H1 (cell line): ENCODE measurements around the gene UBAP2. TPM values are rescaled to one million over a fixed set of nuclear protein-coding genes. Genes with fewer than 3 reads are reported as not detected.

Experiments used
- CTCF ChIA-PET: fragments of 300-600 bp; sonication (Branson Sonifier 250); formaldehyde crosslinking; loops from one replicate; lab custom pipeline; 2021; ENCODE audit not compliant: partially characterized antibody; lab: Charles Lee
- POLR2A ChIA-PET: fragments of 300-600 bp; sonication (Branson Sonifier 250); formaldehyde crosslinking; loops from one replicate; lab custom pipeline; 2021; ENCODE audit warnings: inconsistent platforms; ENCODE audit not compliant: partially characterized antibody; lab: Charles Lee
- DNase-seq, 2 experiments: peaks; one replicate each; pipeline versions ENCODE4 v3.0.0 to v3.0.0-alpha.2; 2010 to 2022; ENCODE audit warnings: low spot score in 2 of 2, low read depth in 1 of 2, mixed read lengths in 1 of 2
- FAIRE-seq: peaks from 2 replicates; lab custom pipeline; 2011; peaks lifted over from hg19 to GRCh38; lab: Jason Lieb, UNC
- H2AFZ ChIP-seq: 2 replicates; pipeline ENCODE4 v1.8.1; 2012; ENCODE audit warnings: low read length, inconsistent platforms
- H2AK5ac ChIP-seq: 2 replicates; pipeline ENCODE4 v1.6.1; 2013; ENCODE audit warnings: low read depth, low read length
- H2BK120ac ChIP-seq: replicated peaks from 2 replicates; pipeline ENCODE3; 2013; ENCODE audit warnings: low read depth, low read length, inconsistent platforms
- H2BK12ac ChIP-seq: 2 replicates; pipeline ENCODE4 v1.6.1; 2013; ENCODE audit warnings: low read depth, low read length
- H2BK15ac ChIP-seq: 2 replicates; pipeline ENCODE4 v1.6.1; 2013; ENCODE audit warnings: low read length
- H2BK20ac ChIP-seq: 2 replicates; pipeline ENCODE4 v1.6.1; 2013; ENCODE audit warnings: low read length
- H2BK5ac ChIP-seq: 2 replicates; pipeline ENCODE4 v1.6.1; 2013; ENCODE audit warnings: low read depth, low read length
- H3K14ac ChIP-seq: 2 replicates; pipeline ENCODE4 v1.6.1; 2013; ENCODE audit warnings: inconsistent platforms; ENCODE audit not compliant: insufficient read length
- H3K18ac ChIP-seq: 2 replicates; pipeline ENCODE4 v1.6.1; 2013; ENCODE audit warnings: low read length; ENCODE audit errors: extremely low read depth
- H3K23ac ChIP-seq: 2 replicates; pipeline ENCODE4 v1.6.1; 2013; ENCODE audit warnings: inconsistent platforms; ENCODE audit not compliant: insufficient read length
- H3K23me2 ChIP-seq: 2 replicates; pipeline ENCODE4 v1.6.1; 2013; ENCODE audit warnings: low read depth, low read length
- H3K27ac ChIP-seq: 2 replicates; pipeline ENCODE4 v1.6.1; 2011; ENCODE audit warnings: low read depth, low read length, inconsistent platforms
- H3K27me3 ChIP-seq, 4 experiments: replicated peaks in 1 of 4; 1 replicate in 1 of 4; 2 replicates in 3 of 4; pipeline versions ENCODE4 v1.6.1 to v1.8.1; 2011 to 2013; ENCODE audit warnings: low read length in 3 of 4, mild to moderate bottlenecking in 3 of 4, inconsistent platforms in 2 of 4, mixed read lengths in 2 of 4, moderate library complexity in 1 of 4; ENCODE audit not compliant: control insufficient read depth in 3 of 4, insufficient read depth in 3 of 4; ENCODE audit errors: extremely low read depth in 1 of 4
- H3K36me3 ChIP-seq, 4 experiments: 2 replicates each; pipeline versions ENCODE4 v1.6.1 to v1.8.1; 2011 to 2013; ENCODE audit warnings: mild to moderate bottlenecking in 4 of 4, low read length in 3 of 4, moderate library complexity in 2 of 4, control low read depth in 1 of 4, inconsistent platforms in 1 of 4; ENCODE audit not compliant: insufficient read depth in 4 of 4, control insufficient read depth in 2 of 4
- H3K4ac ChIP-seq: replicated peaks from 2 replicates; pipeline ENCODE3; 2013; ENCODE audit warnings: low read length, low read depth, mixed read lengths, inconsistent platforms; ENCODE audit not compliant: insufficient read length
- H3K4me1 ChIP-seq, 4 experiments: replicated peaks in 1 of 4; 1 replicate in 1 of 4; 2 replicates in 3 of 4; pipeline versions ENCODE4 v1.6.1 to v1.8.1; 2011 to 2013; ENCODE audit warnings: low read length in 3 of 4, inconsistent platforms in 2 of 4, mixed read lengths in 1 of 4; ENCODE audit not compliant: insufficient read depth in 4 of 4, control insufficient read depth in 3 of 4
- H3K4me2 ChIP-seq, 2 experiments: 2 replicates each; pipeline versions ENCODE4 v1.6.1 to v1.8.1; 2011 to 2013; ENCODE audit warnings: low read depth in 2 of 2, low read length in 2 of 2, control low read depth in 1 of 2, inconsistent platforms in 1 of 2, mild to moderate bottlenecking in 1 of 2; ENCODE audit not compliant: insufficient read depth in 1 of 2
- H3K4me3 ChIP-seq, 4 experiments: fragments of 200-600, 300-600 bp in 1 of 4; sonication (generic), shearing (Covaris generic), sonication (Bioruptor Twin) in 1 of 4; 2 replicates each; pipeline versions ENCODE4 v1.5.1 to v1.8.1; 2011 to 2016; ENCODE audit warnings: low read length in 4 of 4, low read depth in 3 of 4, control low read depth in 2 of 4, inconsistent platforms in 2 of 4, mild to moderate bottlenecking in 2 of 4, mixed read lengths in 1 of 4, moderate library complexity in 1 of 4; ENCODE audit not compliant: insufficient read depth in 2 of 4; ENCODE audit errors: extremely low read depth in 1 of 4
- H3K56ac ChIP-seq: replicated peaks from 2 replicates; pipeline ENCODE3; 2013; ENCODE audit warnings: low read depth, mild to moderate bottlenecking, mixed read lengths, low read length, inconsistent platforms; ENCODE audit not compliant: insufficient read length
- H3K79me1 ChIP-seq: 2 replicates; pipeline ENCODE4 v1.6.1; 2013; ENCODE audit warnings: low read depth, low read length, control low read depth
- H3K79me2 ChIP-seq, 2 experiments: 2 replicates each; pipeline versions ENCODE4 v1.6.1 to v1.8.1; 2012 to 2013; ENCODE audit warnings: low read length in 2 of 2, mild to moderate bottlenecking in 2 of 2, inconsistent platforms in 1 of 2; ENCODE audit not compliant: insufficient read depth in 2 of 2, control insufficient read depth in 1 of 2
- H3K9ac ChIP-seq, 4 experiments: replicated peaks in 1 of 4; 1 replicate in 1 of 4; 2 replicates in 3 of 4; pipeline versions ENCODE4 v1.6.1 to v1.8.1; 2011 to 2013; ENCODE audit warnings: low read depth in 3 of 4, low read length in 3 of 4, control low read depth in 2 of 4, mild to moderate bottlenecking in 2 of 4, moderate library complexity in 2 of 4, inconsistent platforms in 1 of 4; ENCODE audit errors: extremely low read depth in 1 of 4
- H3K9me3 ChIP-seq, 2 experiments: 2 replicates each; pipeline versions ENCODE4 v1.6.1 to v1.8.1; 2012 to 2013; ENCODE audit warnings: mild to moderate bottlenecking in 2 of 2, moderate library complexity in 2 of 2, control low read depth in 1 of 2, inconsistent platforms in 1 of 2, low read depth in 1 of 2, low read length in 1 of 2, mixed read lengths in 1 of 2; ENCODE audit not compliant: insufficient read depth in 2 of 2
- H4K20me1 ChIP-seq, 2 experiments: replicated peaks in 1 of 2; 2 replicates each; pipeline versions ENCODE3 to v1.8.1; 2011 to 2013; ENCODE audit warnings: inconsistent platforms in 2 of 2, low read length in 2 of 2, mild to moderate bottlenecking in 1 of 2; ENCODE audit not compliant: insufficient read depth in 2 of 2, control insufficient read depth in 1 of 2
- H4K5ac ChIP-seq: 2 replicates; pipeline ENCODE4 v1.6.1; 2013; ENCODE audit warnings: low read length, low read depth, mixed read lengths, inconsistent platforms; ENCODE audit not compliant: insufficient read length
- H4K8ac ChIP-seq: 2 replicates; pipeline ENCODE4 v1.8.0; 2013; ENCODE audit warnings: mild to moderate bottlenecking, moderate library complexity, low read length, inconsistent platforms; ENCODE audit not compliant: insufficient read depth; ENCODE audit errors: extremely low read depth
- H4K91ac ChIP-seq: replicated peaks from 2 replicates; pipeline ENCODE3; 2013; ENCODE audit warnings: low read length, mixed read lengths, inconsistent platforms; ENCODE audit not compliant: insufficient read length
- BACH1 ChIP-seq: IDR thresholded peaks from 2 replicates; pipeline ENCODE4 v1.6.1; 2012; ENCODE audit warnings: low read length, improper control_type of control experiment
- CHD2 ChIP-seq: IDR thresholded peaks from 2 replicates; pipeline ENCODE4 v1.6.1; 2012; ENCODE audit warnings: low read length, improper control_type of control experiment
- EGR1 ChIP-seq: IDR thresholded peaks from 2 replicates; pipeline ENCODE4 v1.6.1; 2011; ENCODE audit warnings: low read depth, low read length, borderline replicate concordance
- FOSL1 ChIP-seq: IDR thresholded peaks from 2 replicates; pipeline ENCODE4 v1.6.1; 2011; ENCODE audit warnings: mild to moderate bottlenecking, low read depth, low read length, moderate library complexity; ENCODE audit not compliant: insufficient read depth
- GABPA ChIP-seq: IDR thresholded peaks from 2 replicates; pipeline ENCODE4 v1.6.1; 2011; ENCODE audit warnings: mild to moderate bottlenecking, low read length, moderate library complexity, borderline replicate concordance; ENCODE audit not compliant: insufficient read depth
- HDAC2 ChIP-seq, 2 experiments: fragments of 300-600 bp in 1 of 2; sonication (generic) in 1 of 2; IDR thresholded peaks; 2 replicates each; pipeline ENCODE4 v1.6.1; 2011 to 2012; ENCODE audit warnings: low read depth in 2 of 2, low read length in 2 of 2, mild to moderate bottlenecking in 2 of 2, moderate library complexity in 2 of 2, borderline replicate concordance in 1 of 2, inconsistent platforms in 1 of 2
- HDAC6 ChIP-seq: IDR thresholded peaks from one replicate; pipeline ENCODE4 v1.7.1; 2012; ENCODE audit warnings: low read depth, mild to moderate bottlenecking, inconsistent platforms, low read length, moderate library complexity
- JUN ChIP-seq: IDR thresholded peaks from 2 replicates; pipeline ENCODE4 v1.6.1; 2011; ENCODE audit warnings: low read depth, mild to moderate bottlenecking, improper control_type of control experiment, low read length
- KDM1A ChIP-seq: fragments of 200-600, 300-600 bp; sonication (generic); IDR thresholded peaks from 2 replicates; pipeline ENCODE4 v1.7.1; 2016; ENCODE audit warnings: mild to moderate bottlenecking, low read length, borderline replicate concordance
- SP1 ChIP-seq: IDR thresholded peaks from 2 replicates; pipeline ENCODE4 v1.6.1; 2011; ENCODE audit warnings: low read depth, low read length
- SUZ12 ChIP-seq: fragments of 200-600 bp; sonication (generic); IDR thresholded peaks from 2 replicates; pipeline ENCODE4 v1.6.1; 2012; ENCODE audit warnings: mild to moderate bottlenecking, inconsistent platforms, low read length, moderate library complexity, mixed read lengths
- TAF1 ChIP-seq: IDR thresholded peaks from 2 replicates; pipeline ENCODE4 v1.6.1; 2011; ENCODE audit warnings: mild to moderate bottlenecking, low read depth, low read length
- USF2 ChIP-seq: IDR thresholded peaks from 2 replicates; pipeline ENCODE4 v1.6.1; 2011; ENCODE audit warnings: low read length, improper control_type of control experiment
- YY1 ChIP-seq: IDR thresholded peaks from 2 replicates; pipeline ENCODE4 v1.6.1; 2011; ENCODE audit warnings: low read depth, mild to moderate bottlenecking, low read length
- WGBS, 2 experiments: shearing (Covaris generic) in 1 of 2; methylation state at CpG; one replicate each; pipeline versions ENCODE4 v1.1.6 to v1.1.7; 2013 to 2015; ENCODE audit warnings: low lambda C conversion rate in 2 of 2, mixed read lengths in 2 of 2, inconsistent platforms in 1 of 2, low coverage in 1 of 2, missing lambda C conversion rate in 1 of 2; ENCODE audit not compliant: insufficient replicate concordance in 2 of 2, insufficient coverage in 1 of 2, insufficient read length in 1 of 2; ENCODE audit errors: extremely low coverage in 1 of 2, missing lambda C conversion rate in 1 of 2; 5-methylcytosine and 5-hydroxymethylcytosine counted together
- polyA plus RNA-seq, 7 experiments: library from polyadenylated mRNA; depleted of rRNA in 3 of 7; stranded (reverse) in 5 of 7; unstranded in 2 of 7; fragments of >200 nt in 5 of 7; fragments of 200-250 nt in 2 of 7; gene quantifications; 1 replicate in 5 of 7; 2 replicates in 1 of 7; 4 replicates in 1 of 7; pipeline versions ENCODE4 v1.2.1 to v1.2.3, GENCODE V29; 2011 to 2013; ENCODE audit warnings: missing spikeins in 2 of 7, mixed read lengths in 2 of 7
- total RNA-seq: library from RNA; stranded (reverse); fragmentation: NEBNext Ultra II Directional; extraction: Animal tissue kit (Norgen Biotek cat#: 25700); gene quantifications from 2 replicates; pipeline ENCODE4 v1.2.1, GENCODE V29; 2021

UBAP2 gene
- total and polyA plus RNA-seq, 2 of the 8 experiments (the other 6 are each of a cell fraction or from before 2014, with no cell fraction given), result 75.0 to 81.4 TPM

GRCh38 chr9:33950371-33950770, 98.3 kb downstream of the UBAP2 start:
- POLR2A ChIA-PET, result no interaction called here
- Histone ChIP-seq H3K27me3 (no peaks in the 10 kb centered on the region), H3K56ac (no peak overlapping the region), H2AK5ac (no peak overlapping the region), H3K4me1 (no peaks in the 10 kb centered on the region), H3K23ac (no peak overlapping the region), H4K20me1 (peaks cover 0 to 7% of the 10 kb centered on the region in 2 experiments), H2AFZ (no peak overlapping the region), H3K4me3 (no peak overlapping the region), H3K4ac (no peak overlapping the region), H4K8ac (no peak overlapping the region), H3K9me3 (no peaks in the 10 kb centered on the region), H3K14ac (no peak overlapping the region), H2BK5ac (no peak overlapping the region), H3K36me3 (peaks cover 16 to 67% (median 29%) of the 10 kb centered on the region in 4 experiments), H3K79me1 (no peaks in the 10 kb centered on the region; the same call in 1 of the 2 replicates), H2BK15ac (no peak overlapping the region), H4K5ac (no peak overlapping the region), H2BK20ac (no peak overlapping the region), H3K18ac (no peak overlapping the region), H4K91ac (no peak overlapping the region), H2BK12ac (no peak overlapping the region), H2BK120ac (no peak overlapping the region), H3K23me2 (no peaks in the 10 kb centered on the region), H3K27ac (no peak overlapping the region), H3K4me2 (no peak overlapping the region), H3K79me2 (peaks cover 0 to 2% of the 10 kb centered on the region in 2 experiments; a peak in 1 of 4 replicates), H3K9ac (no peak overlapping the region)
- DNase-seq, result no peak
- no peak for FAIRE-seq
- WGBS, 2 experiments, result 95% methylated on average over 1 of the region's 1 CpG; no CpG with 5 or more reads in 1 of the 2 experiments
- CTCF ChIA-PET, result interaction anchor here (0.6 to 2.2 kb wide), 3 partner anchors 26 to 123 kb away, joined by 4 to 5 read pairs (median 5); no protein-coding TSS in a partner anchor
- TF ChIP-seq JUN, result no peak
- no peak for TF ChIP-seq SP1
- TF ChIP-seq BACH1, result no peak
- no peak for TF ChIP-seq HDAC2 (IDR thresholded peaks at IDR 0.05; ENCODE audit: borderline replicate concordance in 1 of 2, low read depth in 2 of 2, low read length in 2 of 2)
- no peak for TF ChIP-seq EGR1
- no peak for TF ChIP-seq SUZ12
- TF ChIP-seq GABPA, result no peak
- no peak for TF ChIP-seq CHD2
- no peak for TF ChIP-seq KDM1A
- TF ChIP-seq TAF1, result no peak
- TF ChIP-seq USF2, result no peak
- TF ChIP-seq YY1, result no peak
- no peak for TF ChIP-seq HDAC6
- TF ChIP-seq FOSL1, result no peak
